G401.6 (cell line): ENCODE measurements around the gene GPR143.
"Not testable (repeated sequence)": the region's sequence is repeated elsewhere in the genome, so short reads cannot be mapped to it uniquely, and the experiment has no call there.

Experiments used
- FAIRE-seq: peaks from 2 replicates; lab custom pipeline; 2012; peaks lifted over from hg19 to GRCh38; lab: Jason Lieb, UNC

The GPR143 gene

DNA sequence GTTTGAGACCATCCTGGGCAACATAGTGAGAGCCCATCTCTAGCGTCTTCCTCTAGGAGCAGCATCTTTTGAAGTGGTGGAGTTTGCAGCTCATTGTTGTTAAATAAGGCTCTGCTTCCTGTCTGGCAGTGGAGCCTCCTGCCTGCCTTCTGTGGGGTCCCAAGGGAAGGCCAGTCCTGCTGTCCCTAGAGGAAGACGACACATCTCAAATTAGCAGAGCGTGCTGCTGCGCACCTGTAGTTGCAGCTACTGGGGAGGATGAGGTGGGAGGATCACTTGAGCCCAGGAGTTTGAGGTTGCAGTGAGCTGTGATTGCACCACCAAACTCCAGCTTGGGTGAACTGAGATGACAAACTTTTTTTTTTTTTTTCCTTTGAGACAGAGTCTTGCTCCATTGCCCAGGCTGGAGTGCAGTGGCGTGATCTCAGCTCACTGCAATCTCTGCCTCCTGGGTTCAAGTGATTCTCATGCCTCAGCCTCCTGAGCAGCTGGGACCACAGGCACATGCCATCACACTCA is 2.7 kb upstream of the GPR143 start:
- FAIRE-seq: not testable (repeated sequence)

- FAIRE-seq: no peak
Measured at GRCh38 chrX:9767375-9767774, 1.7 kb upstream of the GPR143 start.

DNA sequence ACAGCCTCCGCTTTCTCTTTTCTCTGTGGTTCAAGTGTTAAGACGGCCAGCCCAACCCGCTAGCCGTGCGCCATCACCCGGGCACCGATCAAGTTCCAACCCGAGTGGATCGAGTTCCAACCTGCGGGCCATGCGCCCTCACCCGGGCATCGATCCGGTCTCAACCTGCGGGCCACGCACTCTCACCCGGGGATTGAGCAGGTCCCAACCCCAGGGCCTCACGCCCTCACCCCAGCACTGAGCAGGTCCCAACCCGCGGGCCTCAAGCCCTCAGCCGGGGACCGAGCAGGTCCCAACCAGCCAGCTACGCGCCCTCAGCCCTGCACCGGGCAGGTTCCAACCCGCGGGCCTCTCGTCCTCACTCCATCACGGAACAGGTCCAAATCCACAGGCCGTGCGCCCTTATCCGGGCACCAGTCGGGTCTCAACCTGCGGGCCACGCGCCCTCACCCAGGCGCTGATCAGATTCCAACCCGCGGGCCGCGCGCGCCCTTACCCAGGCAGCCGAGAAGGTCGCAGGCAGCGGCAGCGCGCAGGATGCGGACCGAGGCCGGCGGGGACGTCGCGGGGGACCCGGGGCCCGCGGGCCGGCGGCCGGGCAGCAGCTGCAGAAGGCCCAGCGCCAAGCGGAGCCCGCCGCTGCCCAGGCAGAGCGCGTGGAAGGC is 443 bp downstream of the GPR143 start:
- no peak for FAIRE-seq

DNA sequence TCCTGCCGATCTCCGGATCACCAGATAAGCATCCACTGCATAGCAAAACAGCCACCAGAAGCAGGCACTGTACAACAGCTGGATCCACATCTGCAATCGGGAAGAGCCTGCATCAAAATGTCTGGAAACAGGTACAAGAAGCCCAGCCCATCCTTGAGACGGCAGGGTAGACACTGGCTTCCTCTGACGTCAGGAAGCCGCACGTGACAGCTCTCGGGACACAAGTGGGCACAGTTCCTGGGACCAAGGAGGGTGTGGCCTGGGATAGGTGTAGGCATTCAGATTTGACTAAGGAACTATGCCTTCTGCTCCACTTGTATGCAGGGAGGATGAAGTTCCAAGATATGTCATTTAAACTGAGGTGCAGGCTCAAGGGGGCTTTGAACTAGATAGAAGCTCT is 6.3 kb downstream of the GPR143 start:
- no peak for FAIRE-seq

GRCh38 chrX:9758021-9758638 is 7.5 kb downstream of the GPR143 start:
- no peak for FAIRE-seq

GRCh38 chrX:9757366-9757765 is 8.3 kb downstream of the GPR143 start:
- no peak for FAIRE-seq

DNA sequence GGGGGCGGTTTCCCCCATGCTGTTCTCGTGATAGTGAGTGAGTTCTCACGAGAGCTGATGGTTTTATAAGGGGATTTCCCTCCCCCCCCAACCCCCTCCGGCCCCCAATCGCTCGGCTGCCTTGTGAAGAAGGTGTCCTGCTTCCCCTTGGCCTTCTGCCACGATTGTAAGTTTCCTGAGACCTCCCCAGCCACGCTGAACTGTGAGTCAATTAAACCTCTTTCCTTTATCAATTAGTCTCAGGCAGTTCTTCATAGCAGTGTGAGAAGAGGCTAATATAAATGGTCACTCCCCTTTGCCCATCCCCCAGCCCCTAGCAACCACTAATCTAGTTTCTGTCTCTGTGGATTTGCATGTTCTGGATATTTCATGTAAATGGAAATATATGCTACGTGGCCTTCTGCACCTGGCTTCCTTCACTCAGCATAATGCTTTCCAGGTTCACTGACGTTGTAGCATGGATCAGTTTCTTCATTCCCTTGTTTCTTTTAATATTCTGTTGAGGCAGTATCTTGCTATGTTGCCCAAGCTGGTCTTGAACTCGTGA is 16.4 kb downstream of the GPR143 start:
- FAIRE-seq: no peak

DNA sequence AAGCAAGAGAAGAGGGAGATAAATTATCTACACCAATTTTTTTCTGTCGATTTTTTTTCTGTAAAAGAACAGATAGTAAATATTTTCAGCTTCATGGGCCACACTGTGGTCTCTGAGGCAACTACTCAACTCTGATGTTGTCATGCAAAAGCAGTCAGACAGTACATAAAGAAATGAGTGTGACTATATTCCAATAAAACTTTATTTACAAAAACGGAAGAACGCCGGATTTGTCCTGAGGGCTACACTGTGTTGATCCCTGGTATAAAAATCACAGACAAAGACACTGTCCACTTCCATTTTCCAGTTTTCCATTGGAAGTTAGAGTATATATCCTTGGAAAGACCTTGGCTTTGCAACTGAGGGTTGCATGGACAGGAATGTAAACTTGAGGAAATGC is 18.0 kb downstream of the GPR143 start:
- no peak for FAIRE-seq

DNA sequence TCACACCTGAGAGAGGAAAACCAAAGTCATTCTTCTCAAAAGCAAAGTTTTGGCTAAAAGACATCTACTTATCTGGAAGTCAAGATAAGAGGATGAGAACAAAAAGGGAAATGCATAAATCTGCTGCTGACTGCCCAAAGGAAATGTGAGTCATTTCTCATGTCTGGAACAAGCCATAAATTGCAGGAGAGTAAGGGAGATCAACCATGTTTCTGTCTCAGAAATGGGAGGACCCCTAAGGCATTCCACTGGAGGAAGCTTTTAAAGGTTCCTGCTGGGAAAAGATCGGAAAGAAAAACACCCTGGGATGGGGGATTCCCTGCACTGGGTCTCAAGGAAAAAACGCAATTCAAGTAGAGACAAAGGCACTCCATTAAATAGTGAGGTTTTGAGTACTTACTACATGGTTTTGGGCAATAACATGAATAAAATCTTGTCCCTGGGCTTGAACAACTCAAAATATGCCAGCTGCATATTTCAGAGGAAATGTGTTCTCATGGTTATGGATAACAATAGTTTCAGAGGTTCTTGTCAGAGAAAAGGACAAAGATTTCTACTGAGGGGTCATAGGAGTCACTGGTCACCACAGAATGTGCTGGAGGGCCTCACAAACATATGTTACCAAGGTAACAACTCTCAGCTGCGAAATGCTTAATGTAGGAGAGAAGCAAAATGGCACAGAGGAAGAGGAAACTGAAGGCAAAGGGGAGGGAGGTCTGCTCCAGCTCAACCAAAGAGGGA is 19.3 kb downstream of the GPR143 start:
- no peak for FAIRE-seq

- no peak for FAIRE-seq
Measured at GRCh38 chrX:9745417-9746115, 20.1 kb downstream of the GPR143 start.

- no peak for FAIRE-seq
Measured at GRCh38 chrX:9739130-9739529, 26.5 kb downstream of the GPR143 start.

DNA sequence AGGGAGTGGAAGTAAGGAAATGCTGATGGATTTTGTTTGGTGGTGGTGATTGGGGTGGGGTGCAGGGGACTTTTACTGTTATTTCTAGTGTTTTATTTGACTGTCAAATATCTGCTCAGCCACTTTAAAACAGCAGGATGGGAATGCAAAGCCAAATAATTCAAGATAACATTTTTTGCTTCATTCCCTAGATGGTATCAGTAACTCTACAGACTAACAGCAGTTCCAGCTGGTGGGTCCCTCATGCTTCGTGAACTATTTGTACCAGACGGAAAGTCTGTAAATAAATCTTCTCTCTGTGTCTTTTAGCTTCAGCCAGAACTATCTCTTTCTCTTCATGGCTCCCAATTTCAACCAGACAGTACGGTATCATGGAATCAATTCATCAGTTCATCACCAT is 27.5 kb downstream of the GPR143 start:
- FAIRE-seq: no peak

DNA sequence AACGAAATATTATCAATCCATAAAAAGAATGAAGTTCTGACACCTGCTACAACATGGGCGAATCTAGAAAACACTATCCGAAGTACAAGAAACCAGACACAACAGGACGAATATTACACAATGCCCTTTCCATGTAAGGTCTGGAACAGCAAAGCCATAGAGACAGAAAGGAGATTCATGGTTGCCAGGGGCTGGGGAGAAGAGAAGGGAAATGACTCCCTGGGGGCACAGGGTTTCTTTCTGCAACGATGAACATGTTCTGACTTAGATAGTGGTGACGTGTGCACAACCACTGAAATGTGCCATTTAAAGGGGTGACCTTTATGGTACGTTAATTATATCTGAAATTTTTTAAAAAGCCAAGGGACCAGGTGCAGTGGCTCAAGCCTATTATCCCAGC is 28.3 kb downstream of the GPR143 start:
- no peak for FAIRE-seq

DNA sequence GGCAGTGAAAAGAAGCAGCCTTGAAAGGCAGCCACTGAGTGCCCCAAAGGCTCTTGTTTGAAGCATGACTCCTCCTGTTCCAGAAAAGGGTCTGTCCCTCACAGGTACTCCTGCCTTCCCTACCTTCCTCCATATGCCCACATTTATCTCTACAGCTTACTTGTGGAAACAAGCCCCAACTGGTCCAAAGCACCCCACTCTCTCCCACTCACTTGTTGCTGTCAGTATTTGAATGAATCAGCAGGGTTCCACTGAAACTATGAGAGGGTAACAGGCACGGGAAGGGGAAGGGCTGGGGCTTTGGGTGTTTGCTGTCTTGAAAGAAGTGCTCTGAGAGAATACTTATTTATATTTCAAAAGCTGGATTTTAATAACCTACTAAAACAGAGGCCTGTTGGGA is 34.9 kb downstream of the GPR143 start:
- no peak for FAIRE-seq

GRCh38 chrX:9730078-9730477 is 35.6 kb downstream of the GPR143 start:
- no peak for FAIRE-seq

DNA sequence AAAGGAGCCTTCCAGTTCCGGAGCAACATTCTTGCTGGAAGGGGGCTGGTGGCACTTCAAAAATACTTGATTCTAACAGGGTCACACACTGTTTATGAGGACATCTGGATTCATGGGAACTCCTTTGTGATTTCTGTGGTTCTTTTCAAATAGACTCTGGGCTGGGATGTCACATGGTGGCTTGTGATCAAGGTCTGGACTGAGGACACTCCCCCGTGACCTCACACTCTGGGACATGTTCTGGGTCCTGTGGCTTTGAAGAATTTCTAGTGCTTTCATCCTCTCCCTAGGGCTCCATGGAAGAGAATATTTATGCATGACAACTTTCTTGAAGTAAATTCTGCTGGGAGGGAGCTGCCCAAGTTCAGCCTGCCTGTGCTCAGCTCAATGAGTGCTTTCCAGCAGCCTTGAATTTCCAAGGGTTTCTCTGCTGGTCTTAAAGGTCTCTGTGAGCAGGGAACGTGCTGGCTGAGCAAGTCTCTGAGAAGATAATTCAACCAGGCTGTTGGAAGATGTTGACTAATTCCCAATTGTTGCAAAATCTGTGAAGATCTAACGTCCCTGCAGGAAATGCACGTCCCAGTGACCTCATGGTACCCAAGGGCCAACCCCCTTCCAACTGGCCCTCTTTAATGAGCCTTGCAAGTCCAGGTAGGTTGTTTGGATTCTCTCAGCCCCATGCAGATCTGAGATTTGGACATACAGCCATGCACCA is 36.3 kb downstream of the GPR143 start:
- FAIRE-seq: no peak

DNA sequence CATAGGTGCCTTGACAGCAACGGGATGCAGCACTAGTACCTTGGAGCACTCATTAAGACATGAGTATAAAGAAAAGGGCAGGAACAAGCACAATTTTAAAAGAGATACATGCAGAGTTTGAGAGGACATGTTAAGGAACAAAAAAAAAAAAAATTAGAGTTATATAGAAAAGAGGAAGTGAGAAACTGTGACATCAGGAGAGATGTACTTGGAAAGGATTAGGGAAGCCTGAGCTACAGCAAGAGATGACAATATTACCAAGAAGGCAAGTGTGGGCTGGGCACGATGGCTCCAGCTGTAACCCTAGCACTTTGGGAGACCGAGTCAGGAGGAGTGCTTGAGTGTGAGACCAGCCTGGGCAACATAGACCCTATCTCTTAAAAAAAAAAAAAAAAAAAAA is 37.4 kb downstream of the GPR143 start:
- FAIRE-seq: no peak

DNA sequence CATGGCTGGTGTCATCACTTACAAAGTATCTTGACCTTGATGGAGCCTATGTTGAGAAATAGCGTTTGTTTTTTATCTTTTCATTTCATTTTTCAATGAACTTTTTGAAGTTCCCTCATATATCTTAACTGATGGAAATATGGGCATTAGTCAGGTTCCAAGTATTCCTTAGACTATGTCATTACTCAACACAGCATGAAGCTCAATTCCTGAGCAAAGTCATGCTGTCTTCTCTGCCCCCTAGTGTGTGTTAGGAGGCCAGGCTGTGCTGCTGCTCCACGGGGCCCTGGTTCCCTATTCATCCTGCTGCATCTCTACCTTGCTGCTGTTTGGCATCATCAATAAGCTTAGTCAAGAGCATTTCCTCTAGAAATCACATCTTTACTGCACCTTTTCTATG is 40.9 kb downstream of the GPR143 start:
- FAIRE-seq: no peak

GRCh38 chrX:9717376-9717775 is 48.3 kb downstream of the GPR143 start:
- FAIRE-seq: no peak

GRCh38 chrX:9710332-9710731 is 55.3 kb downstream of the GPR143 start:
- FAIRE-seq: no peak

DNA sequence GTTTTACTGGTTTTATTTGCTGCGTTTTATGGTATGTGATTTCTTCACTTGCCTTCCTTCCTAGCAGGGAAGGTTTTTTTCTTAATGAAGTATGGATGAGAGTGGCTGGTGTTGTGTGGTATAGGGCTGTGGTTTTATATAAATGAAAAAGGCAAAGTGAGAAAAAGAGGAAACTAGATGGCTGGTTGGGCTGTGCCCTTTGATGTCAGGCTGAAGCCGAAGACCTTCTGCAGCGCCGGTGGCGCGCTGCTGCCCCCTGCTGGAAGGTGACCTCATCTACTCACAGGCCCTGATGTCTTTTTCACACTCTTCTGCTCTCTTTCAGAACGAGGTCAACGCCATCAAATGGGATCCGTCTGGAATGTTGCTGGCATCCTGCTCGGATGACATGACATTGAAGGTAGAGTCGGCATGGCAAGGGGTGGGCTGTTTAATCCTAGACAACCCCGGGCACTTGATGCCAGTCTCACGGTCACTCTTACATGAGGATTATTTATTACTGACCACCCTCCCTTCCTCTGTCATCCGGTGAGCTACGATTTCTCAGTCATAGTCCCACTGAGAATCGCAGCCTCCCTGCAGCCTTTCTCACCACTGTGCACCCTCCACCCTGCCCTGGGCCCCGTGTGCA is 56.6 kb downstream of the GPR143 start:
- no peak for FAIRE-seq
